Measurements from ENCODE around the gene OARD1. TPM values are rescaled to one million over a fixed set of nuclear protein-coding genes. Genes with fewer than 3 reads are reported as not detected.

The OARD1 gene
- total and polyA plus RNA-seq, 10 of the 15 experiments (the other 5 are each of a cell fraction or from before 2014, with no cell fraction given): 19.0 to 63.5 (median 43.6) TPM

GRCh38 chr6:41111017-41111416 is 38.9 kb upstream of the OARD1 start:
- POLR2A ChIA-PET: interaction anchor here (0.7 kb wide), 1 partner anchor 207 kb away, joined by 4 read pairs; no protein-coding TSS in a partner anchor
- in situ Hi-C loops (cut with MboI) (no loop called here), intact Hi-C loops (cut with micrococcal nuclease; ENCODE audit: unreplicated experiment) (no loop called here)
- H3K79me2 ChIP-seq (ENCODE audit: control insufficient read depth, insufficient read depth, low read length): no peaks in the 10 kb centered on the region
- SMC1A ChIA-PET (ENCODE audit: uncharacterized antibody, unreplicated experiment): interaction anchor here (1.2 kb wide), 1 partner anchor 11 kb away, joined by 3 read pairs; no protein-coding TSS in a partner anchor
- BruUV-seq (replicated peaks): no TSS peak
- no peaks in the 10 kb centered on the region for H3K36me3 ChIP-seq (ENCODE audit: control insufficient read depth in 2 of 2, insufficient read depth in 2 of 2, low read length in 1 of 2)
- H3K4me3 ChIP-seq: no peak overlapping the region
- RAD21 ChIA-PET (ENCODE audit: unreplicated experiment): no interaction called here
- no peaks in the 10 kb centered on the region for H3K4me1 ChIP-seq (ENCODE audit: control insufficient read depth, insufficient read depth, low read length)
- CTCF ChIA-PET: no interaction called here
- ATAC-seq (no peak), DNase-seq (ENCODE audit: low read depth, low spot score) (no peak), FAIRE-seq (no peak)
- H2AFZ ChIP-seq (ENCODE audit: control insufficient read depth, low read depth, low read length): no peak overlapping the region
- H3K9me3 ChIP-seq (replicated peaks; ENCODE audit: control insufficient read depth, insufficient read depth, low read length): no peaks in the 10 kb centered on the region
- no peak overlapping the region for H3K27ac ChIP-seq (ENCODE audit: control insufficient read depth, insufficient read depth)
- H3K27me3 ChIP-seq (replicated peaks in 1 of 2; ENCODE audit: control insufficient read depth in 2 of 2, insufficient read depth in 2 of 2, low read length in 1 of 2): no peaks in the 10 kb centered on the region; a peak in 1 of 4 replicates
- TF ChIP-seq, protein P1, sequence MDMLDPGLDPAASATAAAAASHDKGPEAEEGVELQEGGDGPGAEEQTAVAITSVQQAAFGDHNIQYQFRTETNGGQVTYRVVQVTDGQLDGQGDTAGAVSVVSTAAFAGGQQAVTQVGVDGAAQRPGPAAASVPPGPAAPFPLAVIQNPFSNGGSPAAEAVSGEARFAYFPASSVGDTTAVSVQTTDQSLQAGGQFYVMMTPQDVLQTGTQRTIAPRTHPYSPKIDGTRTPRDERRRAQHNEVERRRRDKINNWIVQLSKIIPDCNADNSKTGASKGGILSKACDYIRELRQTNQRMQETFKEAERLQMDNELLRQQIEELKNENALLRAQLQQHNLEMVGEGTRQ (IDR thresholded peaks at IDR 0.05; ENCODE audit: borderline replicate concordance, low read depth, low read length): no peak
- TF ChIP-seq BCL11A (IDR thresholded peaks at IDR 0.05; ENCODE audit: low read depth, low read length): no peak
- TF ChIP-seq NR2F1 (conservative IDR thresholded peaks at IDR 0.05): no peak
- no peak for TF ChIP-seq TCF12 (IDR thresholded peaks at IDR 0.05; ENCODE audit: low read depth, low read length)
- no peak overlapping the region for H3K4me2 ChIP-seq (ENCODE audit: control insufficient read depth, insufficient read depth)
- 60% methylated on average over 3 of the region's 3 CpGs for WGBS (ENCODE audit: insufficient coverage, insufficient replicate concordance, low lambda C conversion rate, missing lambda C conversion rate)
- no peaks in the 10 kb centered on the region for H4K20me1 ChIP-seq (ENCODE audit: control insufficient read depth, insufficient read depth)
- H3K9ac ChIP-seq (ENCODE audit: control insufficient read depth, insufficient read depth, low read length): no peak overlapping the region

- CTCF ChIA-PET: interaction anchor here (0.6 to 2.3 kb wide), 8 partner anchors 8 to 940 kb away, joined by 3 to 13 read pairs (median 4); no protein-coding TSS in a partner anchor
These were observed 31.7 kb upstream of the OARD1 start for GRCh38 chr6:41103847-41104246.

More at GRCh38 chr6:41103847-41104246, 31.7 kb upstream of the OARD1 start:
- Histone ChIP-seq H3K79me2 (ENCODE audit: control insufficient read depth, insufficient read depth, low read length) (no peaks in the 10 kb centered on the region), H3K4me3 (no peak overlapping the region), H3K27ac (ENCODE audit: control insufficient read depth, insufficient read depth) (no peak overlapping the region), H3K4me2 (ENCODE audit: control insufficient read depth, insufficient read depth) (no peak overlapping the region), H2AFZ (ENCODE audit: control insufficient read depth, low read depth, low read length) (no peak overlapping the region), H3K9ac (ENCODE audit: control insufficient read depth, insufficient read depth, low read length) (no peak overlapping the region), H4K20me1 (ENCODE audit: control insufficient read depth, insufficient read depth) (no peaks in the 10 kb centered on the region), H3K9me3 (replicated peaks; ENCODE audit: control insufficient read depth, insufficient read depth, low read length) (no peaks in the 10 kb centered on the region), H3K4me1 (ENCODE audit: control insufficient read depth, insufficient read depth, low read length) (no peaks in the 10 kb centered on the region), H3K36me3 (ENCODE audit: control insufficient read depth in 2 of 2, insufficient read depth in 2 of 2, low read length in 1 of 2) (peaks cover 0 to 8% of the 10 kb centered on the region in 2 experiments), H3K27me3 (replicated peaks in 1 of 2; ENCODE audit: control insufficient read depth in 2 of 2, insufficient read depth in 2 of 2, low read length in 1 of 2) (no peaks in the 10 kb centered on the region)
- BruUV-seq (replicated peaks): no TSS peak
- intact Hi-C loops (cut with micrococcal nuclease; ENCODE audit: unreplicated experiment): no loop called here
- ChIA-PET RAD21 (ENCODE audit: unreplicated experiment) (interaction anchor here (0.6 to 1.0 kb wide), 2 partner anchors 14 to 229 kb away, joined by 3 to 4 read pairs; no protein-coding TSS in a partner anchor), POLR2A (interaction anchor here (0.6 kb wide), 1 partner anchor 236 kb away, joined by 3 read pairs; no protein-coding TSS in a partner anchor), SMC1A (ENCODE audit: uncharacterized antibody, unreplicated experiment) (interaction anchor here (1.4 kb wide), 1 partner anchor 17 kb away, joined by 4 read pairs; no protein-coding TSS in a partner anchor)
- DNase-seq (ENCODE audit: low read depth, low spot score): no peak
- ATAC-seq: no peak
- in situ Hi-C loops (cut with MboI): no loop called here
- 3% methylated on average over 3 of the region's 3 CpGs for WGBS (ENCODE audit: insufficient coverage, insufficient replicate concordance, low lambda C conversion rate, missing lambda C conversion rate)
- TF ChIP-seq RUNX3 (IDR thresholded peaks at IDR 0.05; ENCODE audit: low read length): peak; percentile 13; the same call in 1 of the 2 replicates
- no peak for TF ChIP-seq TARDBP (IDR thresholded peaks at IDR 0.05; ENCODE audit: borderline replicate concordance)
- FAIRE-seq: no peak

Measured in GM12878 (cell line).